ENCODE data around the gene PSMB7.

Gene PSMB7

GRCh38 chr9:124409410-124409809, 5.8 kb downstream of the PSMB7 start:
- no peak for DNase-seq

GRCh38 chr9:124403246-124403645, 12.0 kb downstream of the PSMB7 start:
- no peak for DNase-seq

- no peak for DNase-seq
Observed at GRCh38 chr9:124399968-124400940, 15.0 kb downstream of the PSMB7 start.

GRCh38 chr9:124399323-124399967, 15.8 kb downstream of the PSMB7 start:
- DNase-seq, result no peak

- DNase-seq, result no peak
Observed at GRCh38 chr9:124398191-124398935, 16.9 kb downstream of the PSMB7 start.

- DNase-seq, result no peak
Observed at GRCh38 chr9:124395826-124396225, 19.4 kb downstream of the PSMB7 start.

- no peak for DNase-seq
Observed at GRCh38 chr9:124394596-124394995, 20.6 kb downstream of the PSMB7 start.

GRCh38 chr9:124394167-124394566, 21.1 kb downstream of the PSMB7 start:
- no peak for DNase-seq

- no peak for DNase-seq
Observed at GRCh38 chr9:124392871-124393460, 22.3 kb downstream of the PSMB7 start.

GRCh38 chr9:124392254-124392870, 22.9 kb downstream of the PSMB7 start:
- no peak for DNase-seq

GRCh38 chr9:124390794-124391658, 24.2 kb downstream of the PSMB7 start:
- DNase-seq, result no peak

- DNase-seq, result no peak
Observed at GRCh38 chr9:124389146-124389939, 25.9 kb downstream of the PSMB7 start.

GRCh38 chr9:124388275-124389048, 26.8 kb downstream of the PSMB7 start:
- DNase-seq, result no peak

- no peak for DNase-seq
Observed at GRCh38 chr9:124386201-124386600, 29.0 kb downstream of the PSMB7 start.

GRCh38 chr9:124385623-124386022, 29.6 kb downstream of the PSMB7 start:
- DNase-seq, result no peak

GRCh38 chr9:124384846-124385245, 30.4 kb downstream of the PSMB7 start:
- DNase-seq, result no peak

GRCh38 chr9:124384210-124384609, 31.0 kb downstream of the PSMB7 start:
- no peak for DNase-seq

GRCh38 chr9:124381170-124381945, 33.9 kb downstream of the PSMB7 start:
- DNase-seq, result no peak
